Suprapubic skin (tissue), 4 donors: Measurements from ENCODE around the gene RBBP8NL. TPM values are rescaled to one million over a fixed set of nuclear protein-coding genes. Genes with fewer than 3 reads are reported as not detected.

Experiments
- DNase-seq, 2 donors: peaks; one replicate each; pipeline ENCODE4 v3.0.0-alpha.2; 2019; ENCODE audit warnings: low spot score in 2 of 2
- H3K27ac ChIP-seq: fragments of 200-600 bp; sonication (generic); one replicate; pipeline ENCODE4 v1.5.1; 2019
- H3K27me3 ChIP-seq: fragments of 200-600 bp; sonication (generic); one replicate; pipeline ENCODE4 v1.5.1; 2019
- H3K36me3 ChIP-seq: fragments of 200-600 bp; sonication (generic); one replicate; pipeline ENCODE4 v1.5.1; 2019
- H3K4me1 ChIP-seq: fragments of 200-600 bp; sonication (generic); one replicate; pipeline ENCODE4 v1.5.1; 2019
- H3K4me3 ChIP-seq: fragments of 200-600 bp; sonication (generic); one replicate; pipeline ENCODE4 v1.5.1; 2019; ENCODE audit warnings: mild to moderate bottlenecking
- H3K9me3 ChIP-seq: fragments of 200-600 bp; sonication (generic); one replicate; pipeline ENCODE4 v1.5.1; 2019
- CTCF ChIP-seq, 2 donors: fragments of 200-600 bp in 1 of 2; fragments of 450-650 bp in 1 of 2; sonication (generic) in 1 of 2; IDR thresholded peaks; one replicate each; pipeline ENCODE4 v1.5.1; 2016 to 2019; ENCODE audit warnings: antibody characterized with exemption in 2 of 2, mild to moderate bottlenecking in 1 of 2, moderate library complexity in 1 of 2
- EP300 ChIP-seq: sonication (generic); formaldehyde crosslinking; IDR thresholded peaks from one replicate; pipeline ENCODE4 v1.6.1; 2017; ENCODE audit warnings: antibody characterized with exemption
- POLR2A ChIP-seq, 2 donors: fragments of 450-650 bp; IDR thresholded peaks; one replicate each; pipeline ENCODE4 v1.6.1; 2017; ENCODE audit warnings: antibody characterized with exemption in 2 of 2, mild to moderate bottlenecking in 2 of 2, moderate library complexity in 2 of 2
- POLR2AphosphoS5 ChIP-seq, 3 donors: sonication (generic); formaldehyde crosslinking; IDR thresholded peaks; one replicate each; pipeline ENCODE4 v1.6.1; 2017; ENCODE audit warnings: antibody characterized with exemption in 3 of 3
- WGBS: methylation state at CpG from one replicate; pipeline ENCODE4 v1.1.5; 2018; 5-methylcytosine and 5-hydroxymethylcytosine counted together
- total RNA-seq, 4 donors: library from RNA; depleted of rRNA; stranded (reverse); fragments of >200 nt; gene quantifications; one replicate each; pipeline ENCODE4 v1.1.0, GENCODE V29; 2016

RBBP8NL gene
- total RNA-seq, 4 donors from 2014 or later: 2.0 to 6.6 (median 3.9) TPM

GRCh38 chr20:62403331-62403730, 24.0 kb downstream of the RBBP8NL start:
- no peak overlapping the region for H3K27ac ChIP-seq
- TF ChIP-seq CTCF (IDR thresholded peaks at IDR 0.05) (no peak), POLR2A (IDR thresholded peaks at IDR 0.05) (no peak), EP300 (no peak), POLR2AphosphoS5 (IDR thresholded peaks at IDR 0.05) (no peak)

DNA sequence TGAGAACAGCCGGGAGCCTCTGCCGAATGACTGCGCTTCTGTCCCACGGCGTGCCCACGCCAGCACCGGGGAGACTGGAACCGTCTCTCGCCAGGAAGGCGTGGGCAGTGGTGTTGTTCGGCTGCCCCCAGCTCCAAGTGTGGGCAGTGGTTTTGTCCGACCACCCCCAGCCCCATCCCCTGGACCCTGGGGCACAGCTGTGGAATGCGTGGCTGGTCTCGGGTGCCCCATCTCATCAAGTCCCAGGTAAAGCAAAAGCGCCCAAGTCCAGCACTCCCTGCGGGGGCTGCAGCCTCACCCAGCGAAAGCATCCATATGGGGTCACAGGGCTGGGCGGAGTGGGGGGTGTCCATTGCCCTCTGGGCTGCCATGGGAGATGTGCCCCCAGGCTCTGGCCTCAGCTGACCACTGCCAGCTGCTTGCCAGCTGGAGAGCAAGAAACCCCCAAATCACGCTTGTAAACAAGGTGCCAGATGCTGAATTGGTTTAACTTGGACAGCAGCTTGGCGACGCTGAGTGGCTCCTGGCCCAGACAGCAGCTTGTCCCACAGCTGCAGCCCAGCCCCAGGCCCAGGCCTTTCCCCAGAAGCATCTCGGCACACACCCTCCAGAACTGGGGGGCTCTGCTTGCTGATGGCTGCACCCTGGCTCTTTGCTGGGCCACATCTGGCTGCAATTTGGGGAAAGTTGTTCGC, 24.7 kb downstream of the RBBP8NL start:
- WGBS: 83% methylated on average over 7 of the region's 23 CpGs

More at GRCh38 chr20:62403331-62403730, 24.0 kb downstream of the RBBP8NL start:
- no peaks in the 10 kb centered on the region for H3K9me3 ChIP-seq
- 75% methylated on average over 12 of the region's 13 CpGs for WGBS
- H3K36me3 ChIP-seq: no peaks in the 10 kb centered on the region
- H3K4me3 ChIP-seq: no peak overlapping the region
- H3K27me3 ChIP-seq: no peaks in the 10 kb centered on the region
- peaks cover 28% of the 10 kb centered on the region for H3K4me1 ChIP-seq
- DNase-seq: no peak

GRCh38 chr20:62401331-62401779, 26.0 kb downstream of the RBBP8NL start:
- Histone ChIP-seq H3K9me3 (no peaks in the 10 kb centered on the region), H3K4me3 (no peak overlapping the region), H3K36me3 (no peaks in the 10 kb centered on the region), H3K4me1 (peaks cover 15% of the 10 kb centered on the region), H3K27ac (no peak overlapping the region), H3K27me3 (no peaks in the 10 kb centered on the region)
- 80% methylated on average over 1 of the region's 21 CpGs for WGBS
- no peak for DNase-seq
- TF ChIP-seq CTCF (IDR thresholded peaks at IDR 0.05): peak in 1 of 2 donors; percentile 30
- TF ChIP-seq POLR2A (IDR thresholded peaks at IDR 0.05): no peak

More for the DNA sequence above, 24.7 kb downstream of the RBBP8NL start:
- no peaks in the 10 kb centered on the region for H3K27me3 ChIP-seq
- no peak overlapping the region for H3K4me3 ChIP-seq
- H3K27ac ChIP-seq: no peak overlapping the region
- H3K36me3 ChIP-seq: no peaks in the 10 kb centered on the region
- no peak for TF ChIP-seq POLR2AphosphoS5 (IDR thresholded peaks at IDR 0.05)
- TF ChIP-seq CTCF (IDR thresholded peaks at IDR 0.05): no peak
- TF ChIP-seq POLR2A (IDR thresholded peaks at IDR 0.05): no peak
- no peak for TF ChIP-seq EP300
- no peak for DNase-seq
- H3K4me1 ChIP-seq: peaks cover 23% of the 10 kb centered on the region
- no peaks in the 10 kb centered on the region for H3K9me3 ChIP-seq

GRCh38 chr20:62400541-62400940, 26.8 kb downstream of the RBBP8NL start:
- no peaks in the 10 kb centered on the region for H3K36me3 ChIP-seq
- TF ChIP-seq CTCF (IDR thresholded peaks at IDR 0.05) (no peak), EP300 (no peak), POLR2A (IDR thresholded peaks at IDR 0.05) (no peak), POLR2AphosphoS5 (IDR thresholded peaks at IDR 0.05) (no peak)
- peaks cover 7% of the 10 kb centered on the region for H3K4me1 ChIP-seq
- DNase-seq: no peak
- H3K9me3 ChIP-seq: no peaks in the 10 kb centered on the region
- H3K4me3 ChIP-seq: no peak overlapping the region
- no peaks in the 10 kb centered on the region for H3K27me3 ChIP-seq
- WGBS: 86% methylated on average over 9 of the region's 10 CpGs
- no peak overlapping the region for H3K27ac ChIP-seq

DNA sequence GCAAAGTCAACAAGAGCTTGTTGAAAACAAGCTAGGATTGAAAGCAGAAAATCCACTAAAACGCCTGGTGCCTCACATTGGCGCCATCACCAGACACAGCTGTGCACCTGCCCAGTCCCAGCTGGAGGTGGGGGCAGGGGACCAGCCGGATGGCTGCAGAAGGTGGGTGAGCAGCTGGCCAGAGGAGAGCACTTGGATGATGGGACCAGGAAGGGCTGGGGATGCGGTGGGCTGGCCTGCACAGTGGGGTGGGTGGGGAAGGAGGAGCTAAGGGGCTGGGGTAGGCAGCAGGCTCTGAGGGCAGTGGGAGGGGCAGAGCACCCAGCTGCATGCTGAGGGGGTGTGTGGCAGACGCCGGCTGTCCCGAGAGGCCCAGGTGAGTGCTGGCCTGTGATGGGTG, 27.3 kb downstream of the RBBP8NL start:
- no peak for DNase-seq
- Histone ChIP-seq H3K27me3 (no peaks in the 10 kb centered on the region), H3K27ac (no peak overlapping the region), H3K4me1 (peaks cover 2% of the 10 kb centered on the region), H3K36me3 (no peaks in the 10 kb centered on the region), H3K4me3 (no peak overlapping the region), H3K9me3 (no peaks in the 10 kb centered on the region)
- TF ChIP-seq POLR2AphosphoS5 (IDR thresholded peaks at IDR 0.05): no peak
- no peak for TF ChIP-seq POLR2A (IDR thresholded peaks at IDR 0.05)
- no peak for TF ChIP-seq CTCF (IDR thresholded peaks at IDR 0.05)
- 93% methylated on average over 7 of the region's 7 CpGs for WGBS
